Mucosa of rectum (tissue), 2 donors: ENCODE measurements around the gene KCNQ2.

Experiments
- H3K27ac ChIP-seq, 2 donors: one replicate each; pipeline ENCODE4 v1.7.0; 2013; ENCODE audit warnings: inconsistent platforms in 2 of 2, low read depth in 2 of 2, low read length in 2 of 2
- H3K27me3 ChIP-seq, 2 donors: one replicate each; pipeline ENCODE4 v1.7.0; 2013; ENCODE audit warnings: low read length in 2 of 2; ENCODE audit not compliant: control insufficient read depth in 2 of 2, insufficient read depth in 2 of 2
- H3K36me3 ChIP-seq, 2 donors: one replicate each; pipeline ENCODE4 v1.7.0; 2013; ENCODE audit warnings: low read length in 2 of 2; ENCODE audit not compliant: control insufficient read depth in 2 of 2, insufficient read depth in 2 of 2
- H3K4me1 ChIP-seq, 2 donors: one replicate each; pipeline ENCODE4 v1.7.0; 2013; ENCODE audit warnings: low read length in 2 of 2, mild to moderate bottlenecking in 1 of 2; ENCODE audit not compliant: control insufficient read depth in 2 of 2, insufficient read depth in 2 of 2
- H3K4me3 ChIP-seq, 2 donors: one replicate each; pipeline ENCODE4 v1.7.0; 2013; ENCODE audit warnings: low read length in 2 of 2
- H3K9ac ChIP-seq, 2 donors: one replicate each; pipeline ENCODE4 v1.7.0; 2013; ENCODE audit warnings: low read length in 2 of 2, low read depth in 1 of 2, mild to moderate bottlenecking in 1 of 2
- H3K9me3 ChIP-seq, 2 donors: one replicate each; pipeline ENCODE4 v1.7.0; 2013; ENCODE audit warnings: low read length in 2 of 2; ENCODE audit not compliant: control insufficient read depth in 2 of 2
- donor health status: healthy.
- donor health status: Normal muscosa, but diverticular disease.

Gene KCNQ2

DNA sequence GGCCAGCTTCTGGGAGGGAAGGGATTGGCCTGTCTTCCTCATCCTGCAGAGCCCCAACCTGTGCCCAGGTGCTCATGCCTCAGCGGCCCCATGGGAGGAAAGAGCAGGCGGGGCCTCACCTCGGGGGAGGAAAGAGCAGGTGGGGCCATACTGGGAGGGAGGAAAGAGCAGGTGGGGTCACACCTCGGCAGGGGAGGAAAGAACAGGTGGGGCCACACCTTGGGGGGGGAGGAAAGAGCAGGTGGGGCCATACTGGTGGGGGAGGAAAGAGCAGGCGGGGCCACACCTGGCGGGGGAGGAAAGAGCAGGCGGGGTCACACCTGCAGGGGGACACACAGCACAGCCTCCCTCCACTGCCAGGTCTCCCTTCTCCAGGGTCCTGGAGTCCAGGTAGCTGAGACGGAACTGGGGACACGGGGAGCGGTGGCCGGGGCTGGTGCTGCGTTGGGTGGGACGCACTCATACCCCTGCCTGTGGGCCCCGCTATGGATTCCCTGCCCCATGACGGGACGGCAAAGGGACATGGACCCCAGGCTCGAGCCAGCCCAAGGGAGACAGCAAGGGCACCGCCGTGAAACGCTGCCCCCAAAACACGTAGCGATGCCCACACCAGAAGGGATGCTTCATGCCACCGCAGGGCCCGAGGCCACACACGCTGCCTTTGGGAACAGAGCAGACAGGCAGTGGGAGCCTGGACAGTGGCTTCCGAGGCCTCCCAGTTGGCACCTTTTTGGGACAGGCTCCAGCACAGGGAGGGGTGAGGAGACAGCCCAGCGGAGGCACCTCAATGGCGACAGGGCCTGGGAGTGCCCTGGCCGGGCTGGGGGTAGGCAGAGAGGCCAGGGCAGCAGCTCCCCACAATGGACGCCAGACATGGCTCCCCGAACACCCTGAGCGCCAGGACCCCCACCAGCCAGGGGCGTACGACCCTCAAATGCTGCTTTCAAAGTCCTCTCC is 68.0 kb downstream of the KCNQ2 start:
- Histone ChIP-seq H3K27ac (no peak overlapping the region), H3K36me3 (no peaks in the 10 kb centered on the region), H3K27me3 (no peaks in the 10 kb centered on the region), H3K9ac (no peak overlapping the region), H3K9me3 (no peaks in the 10 kb centered on the region), H3K4me3 (no peak overlapping the region), H3K4me1 (peaks cover 0 to 2% of the 10 kb centered on the region in 2 donors)

DNA sequence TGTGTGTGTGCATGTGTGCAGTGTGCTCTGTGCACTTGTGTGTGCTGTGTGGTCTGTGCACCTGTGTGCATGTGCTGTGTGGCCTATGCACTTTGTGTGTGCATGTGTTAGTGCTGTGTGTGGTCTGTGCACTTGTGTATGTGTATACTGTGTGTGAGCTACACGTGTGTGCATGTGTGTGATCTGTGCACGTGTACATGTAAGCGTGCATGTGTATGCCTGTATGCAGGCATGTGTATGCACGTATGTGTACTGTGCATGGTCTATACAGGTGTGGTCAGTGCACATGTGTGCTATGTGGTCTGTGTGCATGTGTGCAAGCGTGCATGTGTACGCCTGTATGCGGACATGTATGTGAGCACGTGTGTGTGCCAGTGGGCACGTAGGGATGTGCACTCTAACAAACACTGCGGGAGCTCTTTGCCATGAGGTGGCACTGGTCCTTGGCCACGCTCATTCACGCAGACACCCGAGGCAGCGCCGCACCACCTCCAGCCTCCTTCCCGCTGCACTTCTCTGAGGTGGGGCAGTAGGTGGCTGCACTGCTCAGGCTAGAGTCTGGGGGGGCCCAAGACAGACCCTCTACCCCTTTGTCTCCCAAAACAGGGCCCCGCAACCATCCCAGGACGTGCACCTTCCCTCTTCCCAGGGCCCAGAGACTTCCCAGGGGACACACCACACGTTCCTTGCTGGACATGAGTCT is 68.9 kb downstream of the KCNQ2 start:
- Histone ChIP-seq H3K36me3 (no peaks in the 10 kb centered on the region), H3K4me3 (no peak overlapping the region), H3K4me1 (peaks cover 0 to 2% of the 10 kb centered on the region in 2 donors), H3K9me3 (no peaks in the 10 kb centered on the region), H3K27ac (no peak overlapping the region), H3K27me3 (no peaks in the 10 kb centered on the region), H3K9ac (no peak overlapping the region)

DNA sequence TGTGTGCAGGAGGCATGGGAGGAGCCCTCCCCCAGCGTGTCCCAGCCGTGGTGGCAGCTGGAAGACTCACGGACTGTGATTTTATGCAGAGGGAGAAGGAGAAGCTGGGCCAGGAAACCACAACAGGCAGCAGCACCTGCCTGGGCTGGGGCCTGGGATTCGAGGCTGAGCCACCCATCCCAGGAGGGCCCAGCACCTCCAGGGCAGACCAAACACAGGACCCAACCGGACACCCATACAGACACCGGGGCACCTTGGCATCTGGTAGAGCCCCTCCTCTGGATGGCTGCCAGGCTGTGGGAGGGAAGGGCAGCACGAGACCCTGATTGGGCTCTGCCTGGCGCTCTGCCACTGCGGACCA is 69.6 kb downstream of the KCNQ2 start:
- H3K4me3 ChIP-seq: no peak overlapping the region
- no peak overlapping the region for H3K27ac ChIP-seq
- no peaks in the 10 kb centered on the region for H3K36me3 ChIP-seq
- H3K9ac ChIP-seq: no peak overlapping the region
- H3K4me1 ChIP-seq: peaks cover 0 to 2% of the 10 kb centered on the region in 2 donors
- H3K27me3 ChIP-seq: no peaks in the 10 kb centered on the region
- no peaks in the 10 kb centered on the region for H3K9me3 ChIP-seq

DNA sequence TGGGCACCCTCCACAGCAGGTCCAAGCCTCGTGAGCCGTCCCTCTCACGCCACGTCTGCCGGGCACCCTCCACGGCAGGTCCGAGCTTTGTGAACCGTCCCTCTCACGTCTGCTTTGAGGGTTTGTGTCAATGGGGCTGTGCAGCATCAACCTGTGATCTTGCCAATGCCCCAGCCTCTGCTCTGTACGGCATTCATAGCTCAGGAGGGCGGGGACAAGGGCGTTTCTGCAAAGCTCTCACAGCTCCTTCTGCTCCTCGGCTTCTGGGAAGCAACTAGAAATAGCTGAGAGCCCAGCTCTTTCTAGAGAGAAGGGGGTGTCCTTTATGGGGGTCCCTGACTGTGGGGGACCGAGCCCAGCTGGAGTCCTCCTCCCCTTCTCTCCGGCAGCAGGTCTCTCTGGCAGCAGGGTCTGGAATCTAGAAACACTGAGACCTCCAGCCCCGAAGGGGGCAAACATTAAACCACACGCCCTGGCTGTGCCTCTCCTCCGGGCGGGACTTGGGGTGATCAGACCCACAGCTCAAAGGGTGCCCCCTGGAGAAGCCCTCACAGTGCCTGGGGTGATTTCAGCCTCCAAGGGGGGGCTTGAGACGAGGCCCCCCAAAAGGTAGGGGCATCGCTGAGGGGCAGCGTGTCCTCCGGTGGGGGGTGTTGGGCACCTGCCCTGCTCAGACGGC is 70.1 kb downstream of the KCNQ2 start:
- no peak overlapping the region for H3K9ac ChIP-seq
- peaks cover 0 to 2% of the 10 kb centered on the region in 2 donors for H3K4me1 ChIP-seq
- no peak overlapping the region for H3K4me3 ChIP-seq
- no peaks in the 10 kb centered on the region for H3K27me3 ChIP-seq
- H3K36me3 ChIP-seq: no peaks in the 10 kb centered on the region
- H3K9me3 ChIP-seq: no peaks in the 10 kb centered on the region
- H3K27ac ChIP-seq: no peak overlapping the region

DNA sequence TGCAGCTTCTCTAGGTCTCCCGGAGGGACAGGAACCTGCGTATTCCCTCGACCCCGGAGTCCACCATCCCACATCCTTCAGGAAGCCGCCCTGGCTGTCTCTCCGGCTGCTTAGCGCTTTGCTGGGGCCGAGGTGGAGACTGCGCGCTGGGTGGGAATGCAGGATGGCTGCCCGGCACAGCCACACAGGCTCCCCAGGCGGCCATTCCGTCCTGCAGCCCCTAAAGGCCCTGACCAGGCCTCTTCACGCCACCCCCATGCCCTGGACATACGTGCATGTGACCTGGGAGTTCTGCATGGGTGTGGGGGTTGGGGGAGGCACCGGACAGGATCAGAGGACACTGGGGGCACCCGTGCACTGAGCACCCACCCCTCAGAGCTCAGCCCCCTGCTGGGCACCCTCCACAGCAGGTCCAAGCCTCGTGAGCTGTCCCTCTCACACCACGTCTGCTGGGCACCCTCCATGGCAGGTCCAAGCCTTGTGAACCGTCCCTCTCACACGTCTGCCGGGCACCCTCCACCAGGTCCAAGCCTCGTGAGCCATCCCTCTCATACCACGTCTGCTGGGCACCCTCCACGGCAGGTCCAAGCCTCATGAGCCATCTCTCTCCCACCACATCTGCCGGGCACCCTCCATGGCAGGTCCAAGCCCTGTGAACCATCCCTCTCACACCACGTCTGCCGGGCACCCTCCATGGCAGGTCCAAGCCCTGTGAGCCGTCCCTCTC is 70.9 kb downstream of the KCNQ2 start:
- no peak overlapping the region for H3K4me3 ChIP-seq
- no peak overlapping the region for H3K9ac ChIP-seq
- no peaks in the 10 kb centered on the region for H3K9me3 ChIP-seq
- no peaks in the 10 kb centered on the region for H3K36me3 ChIP-seq
- no peaks in the 10 kb centered on the region for H3K27me3 ChIP-seq
- H3K27ac ChIP-seq: no peak overlapping the region
- peaks cover 0 to 2% of the 10 kb centered on the region in 2 donors for H3K4me1 ChIP-seq

DNA sequence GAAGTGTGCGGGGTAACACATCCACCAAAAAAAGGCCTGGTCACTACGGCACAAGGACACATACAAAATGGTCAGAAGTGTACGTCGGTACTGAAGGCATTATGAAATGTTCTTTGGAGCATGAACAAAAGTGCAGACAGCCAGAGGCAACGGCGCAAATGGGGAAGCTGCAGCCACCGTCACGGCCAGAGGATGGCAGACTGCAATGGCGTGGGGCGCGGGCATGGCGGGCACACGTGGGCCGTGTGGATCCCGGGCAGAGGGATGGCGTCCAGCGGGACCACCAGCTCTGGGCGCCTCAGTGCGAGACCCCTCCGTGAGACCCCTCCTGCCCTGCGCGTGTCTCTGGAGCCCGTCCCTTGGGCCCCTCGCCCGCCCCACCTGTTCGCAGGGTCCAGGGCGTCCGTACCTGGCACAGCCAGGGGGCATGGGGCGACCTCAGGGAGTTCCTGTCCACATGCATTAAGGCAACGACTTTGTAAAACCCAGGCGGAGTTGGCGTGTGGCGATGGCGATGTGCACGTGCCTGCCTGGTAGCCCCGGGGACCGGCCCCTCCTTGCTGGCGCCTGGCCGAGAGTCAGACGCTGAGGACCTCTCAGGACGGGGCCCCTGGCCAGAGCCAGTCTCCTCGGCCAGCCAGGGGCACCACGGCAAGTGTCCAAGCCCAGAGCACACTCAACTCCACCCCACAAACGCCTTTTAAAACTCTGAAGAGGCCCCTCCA is 71.8 kb downstream of the KCNQ2 start:
- peaks cover 0 to 2% of the 10 kb centered on the region in 2 donors for H3K4me1 ChIP-seq
- no peak overlapping the region for H3K9ac ChIP-seq
- H3K9me3 ChIP-seq: no peaks in the 10 kb centered on the region
- H3K27ac ChIP-seq: no peak overlapping the region
- no peaks in the 10 kb centered on the region for H3K36me3 ChIP-seq
- no peak overlapping the region for H3K4me3 ChIP-seq
- no peaks in the 10 kb centered on the region for H3K27me3 ChIP-seq

- no peaks in the 10 kb centered on the region for H3K27me3 ChIP-seq
- no peaks in the 10 kb centered on the region for H3K9me3 ChIP-seq
Observed at GRCh38 chr20:63399596-63400375, 72.7 kb downstream of the KCNQ2 start.

GRCh38 chr20:63398744-63399514 is 73.5 kb downstream of the KCNQ2 start:
- Histone ChIP-seq H3K4me1 (peaks cover 0 to 2% of the 10 kb centered on the region in 2 donors), H3K36me3 (no peaks in the 10 kb centered on the region), H3K9me3 (no peaks in the 10 kb centered on the region), H3K27ac (no peak overlapping the region), H3K27me3 (no peaks in the 10 kb centered on the region), H3K4me3 (no peak overlapping the region), H3K9ac (no peak overlapping the region)

More at GRCh38 chr20:63399596-63400375, 72.7 kb downstream of the KCNQ2 start:
- Histone ChIP-seq H3K36me3 (no peaks in the 10 kb centered on the region), H3K4me1 (peaks cover 0 to 2% of the 10 kb centered on the region in 2 donors), H3K9ac (no peak overlapping the region), H3K27ac (no peak overlapping the region), H3K4me3 (no peak overlapping the region)
